Suprapubic skin (tissue), 4 donors: ENCODE data around the gene SLC6A18.

ENCODE experiments used
- EP300 ChIP-seq: sonication (generic); formaldehyde crosslinking; IDR thresholded peaks from one replicate; pipeline ENCODE4 v1.6.1; 2017; ENCODE audit warnings: antibody characterized with exemption
- POLR2A ChIP-seq, 2 donors: fragments of 450-650 bp; IDR thresholded peaks; one replicate each; pipeline ENCODE4 v1.6.1; 2017; ENCODE audit warnings: antibody characterized with exemption in 2 of 2, mild to moderate bottlenecking in 2 of 2, moderate library complexity in 2 of 2
- POLR2AphosphoS5 ChIP-seq, 3 donors: sonication (generic); formaldehyde crosslinking; IDR thresholded peaks; one replicate each; pipeline ENCODE4 v1.6.1; 2017; ENCODE audit warnings: antibody characterized with exemption in 3 of 3
- TF ChIP-seq, protein P1 (sequence below), 2 donors: fragments of 200-600 bp in 1 of 2; fragments of 450-650 bp in 1 of 2; sonication (generic) in 1 of 2; IDR thresholded peaks; one replicate each; pipeline ENCODE4 v1.5.1; 2016 to 2019; ENCODE audit warnings: antibody characterized with exemption in 2 of 2, mild to moderate bottlenecking in 1 of 2, moderate library complexity in 1 of 2

DNA sequence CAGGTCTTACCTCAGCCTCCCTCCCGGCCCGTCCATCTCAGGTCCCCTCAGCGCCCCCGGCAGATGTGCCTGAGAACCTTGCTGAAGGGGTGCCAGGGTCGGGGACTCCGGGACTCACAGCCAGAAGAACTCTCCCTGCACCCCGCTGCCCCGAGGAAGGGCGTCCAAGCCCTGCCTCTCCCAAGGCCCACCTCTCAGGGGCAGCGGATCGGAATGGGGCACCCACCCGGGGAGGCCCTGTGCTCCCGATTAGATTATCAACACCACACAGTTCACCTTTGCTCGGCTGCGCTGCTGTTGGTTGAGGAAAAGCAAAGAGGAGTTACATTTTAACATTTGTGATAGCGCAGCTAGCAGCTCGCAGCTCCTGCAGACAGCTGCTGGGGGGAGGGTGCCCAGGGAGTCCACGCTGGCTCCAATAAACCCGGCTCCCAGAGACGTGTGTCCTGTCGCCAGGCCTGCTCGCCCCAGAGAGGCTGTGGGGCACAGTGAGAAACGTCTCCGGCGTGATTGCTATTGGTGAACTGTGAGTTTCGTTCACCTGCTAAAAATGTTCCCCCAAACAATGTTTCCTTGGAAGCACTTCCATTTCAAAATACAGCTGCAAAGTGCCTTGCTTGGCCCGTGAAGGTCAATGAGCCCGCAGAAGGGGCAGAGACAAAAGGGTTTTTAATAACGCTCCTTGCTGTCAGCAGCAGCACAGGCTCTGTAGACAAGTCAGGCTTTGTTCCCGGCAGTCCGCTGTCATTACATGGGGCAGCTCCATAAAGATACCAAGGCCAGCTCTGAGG lies 42.4 kb upstream of the SLC6A18 start:
- no peak for TF ChIP-seq POLR2A (IDR thresholded peaks at IDR 0.05)
- TF ChIP-seq, protein P1, sequence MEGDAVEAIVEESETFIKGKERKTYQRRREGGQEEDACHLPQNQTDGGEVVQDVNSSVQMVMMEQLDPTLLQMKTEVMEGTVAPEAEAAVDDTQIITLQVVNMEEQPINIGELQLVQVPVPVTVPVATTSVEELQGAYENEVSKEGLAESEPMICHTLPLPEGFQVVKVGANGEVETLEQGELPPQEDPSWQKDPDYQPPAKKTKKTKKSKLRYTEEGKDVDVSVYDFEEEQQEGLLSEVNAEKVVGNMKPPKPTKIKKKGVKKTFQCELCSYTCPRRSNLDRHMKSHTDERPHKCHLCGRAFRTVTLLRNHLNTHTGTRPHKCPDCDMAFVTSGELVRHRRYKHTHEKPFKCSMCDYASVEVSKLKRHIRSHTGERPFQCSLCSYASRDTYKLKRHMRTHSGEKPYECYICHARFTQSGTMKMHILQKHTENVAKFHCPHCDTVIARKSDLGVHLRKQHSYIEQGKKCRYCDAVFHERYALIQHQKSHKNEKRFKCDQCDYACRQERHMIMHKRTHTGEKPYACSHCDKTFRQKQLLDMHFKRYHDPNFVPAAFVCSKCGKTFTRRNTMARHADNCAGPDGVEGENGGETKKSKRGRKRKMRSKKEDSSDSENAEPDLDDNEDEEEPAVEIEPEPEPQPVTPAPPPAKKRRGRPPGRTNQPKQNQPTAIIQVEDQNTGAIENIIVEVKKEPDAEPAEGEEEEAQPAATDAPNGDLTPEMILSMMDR (IDR thresholded peaks at IDR 0.05), result no peak
- no peak for TF ChIP-seq EP300
- TF ChIP-seq POLR2AphosphoS5 (IDR thresholded peaks at IDR 0.05), result no peak
